MCF 10A (cell line): ENCODE results near the gene GPC6. TPM values are rescaled to one million over a fixed set of nuclear protein-coding genes. Genes with fewer than 3 reads are reported as not detected.

Source experiments
- BruUV-seq: library from RNA; stranded (reverse); fragments of 400-500 nt; replicated peaks from 2 replicates; lab custom pipeline; 2021; lab: Mats Ljungman, UMichigan
- CTCF ChIA-PET: fragments of 300-600 bp; sonication (Branson Sonifier 250); formaldehyde crosslinking; extraction: SDS; loops from one replicate; lab custom pipeline; 2021; ENCODE audit warnings: antibody characterized with exemption, inconsistent platforms; lab: Yijun Ruan, JAX
- POLR2A ChIA-PET: fragments of 300-600, 350-650 bp; sonication (Branson Sonifier 250); formaldehyde crosslinking; extraction: SDS; loops from one replicate; lab custom pipeline; 2020; ENCODE audit warnings: antibody characterized with exemption, inconsistent platforms; lab: Yijun Ruan, JAX
- DNase-seq: peaks from one replicate; pipeline ENCODE4 v3.0.0-alpha.2; 2018; ENCODE audit not compliant: unreplicated experiment
- H3K27ac Mint-ChIP-seq: one replicate; pipeline ENCODE4 v1.8.0; 2022; ENCODE audit warnings: mild to moderate bottlenecking, low read depth, mixed read lengths; ENCODE audit not compliant: unreplicated experiment
- H3K27me3 Mint-ChIP-seq: one replicate; pipeline ENCODE4 v1.8.0; 2022; ENCODE audit warnings: mixed read lengths; ENCODE audit not compliant: insufficient read depth, unreplicated experiment
- H3K36me3 Mint-ChIP-seq: one replicate; pipeline ENCODE4 v1.8.0; 2022; ENCODE audit warnings: mild to moderate bottlenecking, moderate library complexity, mixed read lengths; ENCODE audit not compliant: insufficient read depth, unreplicated experiment
- H3K4me1 Mint-ChIP-seq: one replicate; pipeline ENCODE4 v1.8.0; 2022; ENCODE audit warnings: mixed read lengths; ENCODE audit not compliant: insufficient read depth, unreplicated experiment
- H3K4me3 Mint-ChIP-seq: one replicate; pipeline ENCODE4 v1.8.0; 2022; ENCODE audit warnings: mild to moderate bottlenecking, moderate library complexity, mixed read lengths; ENCODE audit not compliant: unreplicated experiment
- H3K9me3 Mint-ChIP-seq: one replicate; pipeline ENCODE4 v1.8.0; 2022; ENCODE audit warnings: mixed read lengths; ENCODE audit not compliant: unreplicated experiment
- CTCF ChIP-seq: fragments of 200-600 bp; IDR thresholded peaks from one replicate; pipeline ENCODE4 v1.8.0; 2022; ENCODE audit warnings: antibody characterized with exemption, mild to moderate bottlenecking; ENCODE audit not compliant: unreplicated experiment
- intact Hi-C: fragments of 100-400 bp; cut with micrococcal nuclease; formaldehyde crosslinking; loops from 2 replicates; pipeline ENCODE4 v1.14.1; 2022
- total RNA-seq: library from RNA; stranded (reverse); gene quantifications from 2 replicates; pipeline ENCODE4 v1.2.3, GENCODE V29; 2022

GPC6 gene
- total RNA-seq, 1 experiment from 2014 or later: 8.4 TPM

GRCh38 chr13:93296584-93296983, 70.0 kb downstream of the GPC6 start:
- H3K27me3 Mint-ChIP-seq: no peaks in the 10 kb centered on the region
- no peaks in the 10 kb centered on the region for H3K9me3 Mint-ChIP-seq
- no peaks in the 10 kb centered on the region for H3K36me3 Mint-ChIP-seq
- CTCF ChIA-PET: interaction anchor here (0.6 to 1.4 kb wide), 2 partner anchors 10 to 176 kb away, joined by 3 to 4 read pairs; no protein-coding TSS in a partner anchor
- intact Hi-C loops: no loop called here
- no TSS peak for BruUV-seq
- no peak overlapping the region for H3K4me3 Mint-ChIP-seq
- H3K27ac Mint-ChIP-seq: no peak overlapping the region
- no peak for TF ChIP-seq CTCF
- DNase-seq: no peak
- H3K4me1 Mint-ChIP-seq: no peaks in the 10 kb centered on the region
- POLR2A ChIA-PET: interaction anchor here (0.5 to 0.9 kb wide), 2 partner anchors 14 to 700 kb away, joined by 3 to 4 read pairs; no protein-coding TSS in a partner anchor

GRCh38 chr13:93298713-93299112, 72.1 kb downstream of the GPC6 start:
- intact Hi-C loops: no loop called here
- no peaks in the 10 kb centered on the region for H3K27me3 Mint-ChIP-seq
- no peak for DNase-seq
- no peaks in the 10 kb centered on the region for H3K36me3 Mint-ChIP-seq
- ChIA-PET POLR2A (no interaction called here), CTCF (no interaction called here)
- H3K27ac Mint-ChIP-seq: no peak overlapping the region
- no peaks in the 10 kb centered on the region for H3K9me3 Mint-ChIP-seq
- H3K4me1 Mint-ChIP-seq: no peaks in the 10 kb centered on the region
- no TSS peak for BruUV-seq
- TF ChIP-seq CTCF: no peak
- no peak overlapping the region for H3K4me3 Mint-ChIP-seq

GRCh38 chr13:93304134-93304533, 77.5 kb downstream of the GPC6 start:
- TF ChIP-seq CTCF: no peak
- no peaks in the 10 kb centered on the region for H3K36me3 Mint-ChIP-seq
- no peaks in the 10 kb centered on the region for H3K9me3 Mint-ChIP-seq
- DNase-seq: no peak
- intact Hi-C loops: no loop called here
- H3K4me3 Mint-ChIP-seq: no peak overlapping the region
- no TSS peak for BruUV-seq
- POLR2A ChIA-PET: no interaction called here
- H3K27me3 Mint-ChIP-seq: no peaks in the 10 kb centered on the region
- CTCF ChIA-PET: no interaction called here
- peaks cover 13% of the 10 kb centered on the region for H3K4me1 Mint-ChIP-seq
- no peak overlapping the region for H3K27ac Mint-ChIP-seq

DNA sequence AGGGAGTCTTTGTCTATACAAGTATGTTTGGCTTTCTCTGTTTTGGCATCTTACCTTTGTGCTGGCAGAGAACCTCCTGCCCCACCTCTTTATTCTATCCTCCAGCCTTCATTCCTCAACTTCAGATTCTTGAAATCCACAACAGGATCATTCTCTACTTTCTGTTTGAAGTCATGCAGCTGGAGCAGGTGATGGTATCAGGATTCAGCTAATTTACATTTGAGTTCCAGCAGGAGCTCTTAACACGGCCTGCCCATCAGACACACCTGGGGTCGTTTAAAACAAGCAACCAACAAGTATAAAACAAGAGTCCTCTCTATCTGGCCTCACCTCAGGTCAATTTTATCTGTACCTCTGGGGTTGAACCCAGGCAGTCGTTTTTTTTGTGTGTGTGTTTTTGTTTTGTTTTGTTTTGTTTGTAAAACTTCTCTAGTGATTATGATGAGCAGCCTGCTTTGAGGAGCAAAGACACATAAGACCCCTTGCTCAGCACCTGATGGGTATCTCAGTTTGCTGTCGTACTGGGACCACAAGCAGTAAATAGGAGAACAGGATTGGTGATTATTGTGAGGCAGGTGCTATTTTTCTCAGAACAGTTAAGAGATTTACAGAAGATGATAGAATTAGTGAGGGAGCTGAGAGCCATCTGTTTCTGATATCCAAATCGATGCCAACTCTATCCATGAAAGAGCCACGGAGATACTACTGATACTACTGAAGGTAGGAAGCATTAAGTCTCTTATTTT, 78.4 kb downstream of the GPC6 start:
- no peak for DNase-seq
- Mint-ChIP-seq H3K27ac (no peak overlapping the region), H3K27me3 (no peaks in the 10 kb centered on the region), H3K4me1 (peaks cover 15% of the 10 kb centered on the region), H3K4me3 (no peak overlapping the region), H3K9me3 (no peaks in the 10 kb centered on the region), H3K36me3 (no peaks in the 10 kb centered on the region)
- POLR2A ChIA-PET: no interaction called here
- intact Hi-C loops: no loop called here
- CTCF ChIA-PET: interaction anchor here (0.6 kb wide), 1 partner anchor 170 kb away, joined by 3 read pairs; no protein-coding TSS in a partner anchor
- no TSS peak for BruUV-seq
- no peak for TF ChIP-seq CTCF
